Activated CD8-positive, alpha-beta T cell treated with anti-CD3 and anti-CD28 coated beads for 36 hours (primary cell): ENCODE results near the gene ARMC3. TPM values are rescaled to one million over a fixed set of nuclear protein-coding genes. Genes with fewer than 3 reads are reported as not detected.

ENCODE experiments used
- ATAC-seq: fragments of 200-7000 bp; cut with Tn5 transposase; one replicate; pipeline ENCODE4 v1.10.0; 2021; ENCODE audit warnings: mild to moderate bottlenecking, moderate library complexity
- CTCF ChIA-PET: fragments of 350-600 bp; sonication (Branson Sonifier 250); formaldehyde crosslinking; loops from one replicate; lab custom pipeline; 2021; ENCODE audit warnings: antibody characterized with exemption; lab: Charles Lee
- POLR2A ChIA-PET: fragments of 350-600 bp; sonication (Branson Sonifier 250); formaldehyde crosslinking; loops from one replicate; lab custom pipeline; 2021; ENCODE audit warnings: antibody characterized with exemption; lab: Charles Lee
- DNase-seq: peaks from one replicate; pipeline ENCODE4 v3.0.0-alpha.2; 2020
- H3K27ac Mint-ChIP-seq: one replicate; pipeline ENCODE4 v1.8.0; 2021; ENCODE audit warnings: mild to moderate bottlenecking, mixed read lengths
- H3K27me3 Mint-ChIP-seq: one replicate; pipeline ENCODE4 v1.8.0; 2021; ENCODE audit warnings: mixed read lengths
- H3K36me3 Mint-ChIP-seq: one replicate; pipeline ENCODE4 v1.8.0; 2021; ENCODE audit warnings: low read depth, mixed read lengths
- H3K4me1 Mint-ChIP-seq: one replicate; pipeline ENCODE4 v1.8.0; 2021; ENCODE audit warnings: low read depth, mixed read lengths
- H3K4me3 Mint-ChIP-seq: one replicate; pipeline ENCODE4 v1.8.0; 2021; ENCODE audit warnings: mild to moderate bottlenecking, moderate library complexity, mixed read lengths
- H3K9me3 Mint-ChIP-seq: one replicate; pipeline ENCODE4 v1.8.0; 2021; ENCODE audit warnings: mixed read lengths
- intact Hi-C: fragments of 100-400 bp; cut with micrococcal nuclease; formaldehyde crosslinking; loops from one replicate; pipeline ENCODE4 v1.10.0; 2022
- total RNA-seq, 2 experiments: library from RNA; stranded (reverse); gene quantifications; one replicate each; pipeline ENCODE4 v1.2.3, GENCODE V29; 2021
- TF ChIP-seq, protein P1 (sequence below): fragments of 200-600 bp; IDR thresholded peaks from one replicate; pipeline ENCODE4 v1.8.0; 2022; ENCODE audit warnings: antibody characterized with exemption, mild to moderate bottlenecking

The ARMC3 gene
- total RNA-seq, 2 experiments from 2014 or later, result not detected

DNA sequence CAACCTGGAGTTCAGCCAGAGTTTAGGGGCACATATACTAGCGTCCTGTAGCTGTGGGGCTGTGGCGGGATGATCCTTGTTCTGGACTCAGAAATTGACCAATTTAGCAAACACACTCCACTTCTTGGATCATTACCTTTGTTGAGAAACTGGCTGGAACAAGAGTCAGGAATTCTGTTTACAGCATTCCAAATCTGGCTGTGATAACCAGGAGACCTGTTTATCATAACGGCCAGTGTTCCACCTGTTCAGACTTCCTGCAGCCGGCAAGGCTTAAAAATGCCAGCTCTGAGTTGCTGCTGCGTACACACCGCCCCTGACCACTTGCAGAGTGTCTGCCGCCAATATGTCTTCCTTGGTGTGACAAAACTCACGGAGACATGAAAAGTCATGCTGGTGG lies 64.8 kb downstream of the ARMC3 start:
- TF ChIP-seq, protein P1, sequence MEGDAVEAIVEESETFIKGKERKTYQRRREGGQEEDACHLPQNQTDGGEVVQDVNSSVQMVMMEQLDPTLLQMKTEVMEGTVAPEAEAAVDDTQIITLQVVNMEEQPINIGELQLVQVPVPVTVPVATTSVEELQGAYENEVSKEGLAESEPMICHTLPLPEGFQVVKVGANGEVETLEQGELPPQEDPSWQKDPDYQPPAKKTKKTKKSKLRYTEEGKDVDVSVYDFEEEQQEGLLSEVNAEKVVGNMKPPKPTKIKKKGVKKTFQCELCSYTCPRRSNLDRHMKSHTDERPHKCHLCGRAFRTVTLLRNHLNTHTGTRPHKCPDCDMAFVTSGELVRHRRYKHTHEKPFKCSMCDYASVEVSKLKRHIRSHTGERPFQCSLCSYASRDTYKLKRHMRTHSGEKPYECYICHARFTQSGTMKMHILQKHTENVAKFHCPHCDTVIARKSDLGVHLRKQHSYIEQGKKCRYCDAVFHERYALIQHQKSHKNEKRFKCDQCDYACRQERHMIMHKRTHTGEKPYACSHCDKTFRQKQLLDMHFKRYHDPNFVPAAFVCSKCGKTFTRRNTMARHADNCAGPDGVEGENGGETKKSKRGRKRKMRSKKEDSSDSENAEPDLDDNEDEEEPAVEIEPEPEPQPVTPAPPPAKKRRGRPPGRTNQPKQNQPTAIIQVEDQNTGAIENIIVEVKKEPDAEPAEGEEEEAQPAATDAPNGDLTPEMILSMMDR, result no peak
- H3K9me3 Mint-ChIP-seq, result no peaks in the 10 kb centered on the region
- no peaks in the 10 kb centered on the region for H3K36me3 Mint-ChIP-seq
- H3K4me3 Mint-ChIP-seq, result no peak overlapping the region
- POLR2A ChIA-PET, result no interaction called here
- CTCF ChIA-PET, result interaction anchor here (1.4 kb wide), 1 partner anchor 981 kb away, joined by 3 read pairs; no protein-coding TSS in a partner anchor
- H3K4me1 Mint-ChIP-seq, result peaks cover 16% of the 10 kb centered on the region
- intact Hi-C loops, result loop anchor here (5.0 kb wide), 1 partner anchor 75 kb away; no protein-coding TSS in a partner anchor
- peaks cover 2% of the 10 kb centered on the region for H3K27me3 Mint-ChIP-seq
- ATAC-seq (no peak), DNase-seq (no peak)
- H3K27ac Mint-ChIP-seq, result no peak overlapping the region

DNA sequence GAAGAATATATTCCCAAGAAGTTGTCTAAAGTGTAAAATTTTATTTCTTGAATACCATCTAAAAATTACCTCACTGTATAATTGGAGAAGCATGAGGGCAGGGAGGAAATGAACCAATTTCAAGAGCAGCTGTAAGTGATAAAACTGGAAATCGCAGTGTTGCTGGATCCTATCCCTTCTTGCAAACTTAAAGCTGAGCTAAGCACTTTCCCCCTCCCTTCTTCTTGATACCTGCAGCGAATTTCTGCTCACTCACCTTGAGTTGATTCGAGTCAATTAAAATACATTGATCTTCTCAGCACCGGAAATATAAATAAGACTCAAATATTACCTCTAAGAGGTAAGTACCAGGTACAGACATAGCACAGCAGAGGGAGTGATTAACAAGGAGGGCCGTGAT lies 65.5 kb downstream of the ARMC3 start:
- H3K36me3 Mint-ChIP-seq, result no peaks in the 10 kb centered on the region
- H3K4me1 Mint-ChIP-seq, result peaks cover 14% of the 10 kb centered on the region
- no peak overlapping the region for H3K4me3 Mint-ChIP-seq
- peaks cover 4% of the 10 kb centered on the region for H3K27me3 Mint-ChIP-seq
- H3K27ac Mint-ChIP-seq, result no peak overlapping the region
- POLR2A ChIA-PET, result no interaction called here
- DNase-seq (no peak), ATAC-seq (no peak)
- TF ChIP-seq, protein P1, result no peak
- H3K9me3 Mint-ChIP-seq, result no peaks in the 10 kb centered on the region
- CTCF ChIA-PET, result interaction anchor here (1.4 kb wide), 1 partner anchor 982 kb away, joined by 3 read pairs; no protein-coding TSS in a partner anchor
- intact Hi-C loops, result loop anchor here (5.0 kb wide), 1 partner anchor 74 kb away; no protein-coding TSS in a partner anchor

DNA sequence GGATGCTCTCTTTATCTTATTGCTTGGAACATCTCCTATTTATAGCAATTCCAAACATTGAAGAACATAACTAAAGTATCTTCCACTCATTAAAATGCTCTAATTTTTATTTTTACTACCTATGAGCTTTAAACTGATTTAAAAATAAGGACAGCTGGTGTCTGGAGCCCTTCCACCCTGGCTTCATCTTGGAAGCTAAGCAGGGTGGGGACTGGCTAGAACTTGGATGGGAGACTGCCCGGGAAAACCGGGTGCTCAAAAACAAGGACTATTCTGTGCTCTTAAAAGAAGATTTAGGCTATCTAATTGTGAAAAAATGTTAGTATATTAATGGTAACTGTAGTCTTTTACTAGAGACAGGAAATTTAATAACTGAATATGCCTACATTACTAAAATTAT lies 69.2 kb downstream of the ARMC3 start:
- Mint-ChIP-seq H3K27me3 (peaks cover 10% of the 10 kb centered on the region), H3K4me1 (peaks cover 2% of the 10 kb centered on the region), H3K36me3 (no peaks in the 10 kb centered on the region), H3K4me3 (no peak overlapping the region), H3K9me3 (no peaks in the 10 kb centered on the region), H3K27ac (no peak overlapping the region)
- ATAC-seq (no peak), DNase-seq (no peak)
- TF ChIP-seq, protein P1, result no peak
- POLR2A ChIA-PET, result interaction anchor here (0.5 to 0.6 kb wide), 2 partner anchors 1154 to 1615 kb away, joined by 3 to 5 read pairs; no protein-coding TSS in a partner anchor
- CTCF ChIA-PET, result interaction anchor here (1.5 kb wide), 1 partner anchor 8 kb away, joined by 3 read pairs; no protein-coding TSS in a partner anchor
- intact Hi-C loops, result no loop called here

DNA sequence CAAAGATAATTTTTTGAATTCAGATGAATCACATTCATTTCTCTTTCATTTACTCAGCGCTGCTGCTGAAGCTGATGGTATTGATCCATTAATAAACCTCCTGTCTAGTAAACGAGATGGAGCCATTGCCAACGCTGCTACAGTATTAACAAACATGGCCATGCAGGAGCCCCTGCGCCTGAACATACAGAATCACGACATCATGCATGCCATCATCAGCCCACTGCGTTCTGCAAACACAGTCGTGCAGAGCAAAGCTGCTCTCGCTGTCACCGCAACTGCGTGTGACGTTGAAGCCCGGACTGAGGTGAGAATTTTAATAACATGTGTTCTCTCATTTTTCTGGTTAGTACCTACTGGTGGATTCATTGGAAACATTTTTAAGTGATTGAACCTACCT lies 70.2 kb downstream of the ARMC3 start:
- H3K4me3 Mint-ChIP-seq, result no peak overlapping the region
- DNase-seq (no peak), ATAC-seq (no peak)
- POLR2A ChIA-PET, result no interaction called here
- no peaks in the 10 kb centered on the region for H3K9me3 Mint-ChIP-seq
- peaks cover 12% of the 10 kb centered on the region for H3K27me3 Mint-ChIP-seq
- CTCF ChIA-PET, result interaction anchor here (1.2 to 1.5 kb wide), 3 partner anchors 9 to 94 kb away, joined by 3 to 4 read pairs (median 3); no protein-coding TSS in a partner anchor
- H3K27ac Mint-ChIP-seq, result no peak overlapping the region
- TF ChIP-seq, protein P1, result no peak
- H3K36me3 Mint-ChIP-seq, result no peaks in the 10 kb centered on the region
- intact Hi-C loops, result no loop called here
- H3K4me1 Mint-ChIP-seq, result no peaks in the 10 kb centered on the region

DNA sequence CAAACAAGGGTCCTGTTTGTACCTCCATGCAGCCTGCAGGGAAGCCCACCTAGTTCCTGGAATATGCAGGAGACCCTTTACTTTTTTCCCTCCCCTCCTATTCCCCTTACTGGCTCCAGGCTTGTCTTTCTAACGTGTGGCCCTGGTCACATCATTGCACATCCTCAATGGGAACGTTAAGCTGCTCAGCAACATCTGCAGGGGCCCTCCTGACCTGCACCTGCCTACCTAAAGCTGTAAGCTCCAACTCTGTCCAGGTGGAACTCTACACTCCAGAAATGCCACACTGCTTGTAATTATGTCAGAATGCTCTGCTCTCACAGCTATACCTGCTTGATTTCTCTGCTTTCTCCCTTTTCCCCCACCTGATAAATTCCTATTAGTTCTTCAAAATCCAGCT lies 72.1 kb downstream of the ARMC3 start:
- H3K4me1 Mint-ChIP-seq, result no peaks in the 10 kb centered on the region
- intact Hi-C loops, result no loop called here
- no peaks in the 10 kb centered on the region for H3K9me3 Mint-ChIP-seq
- peaks cover 15% of the 10 kb centered on the region for H3K27me3 Mint-ChIP-seq
- ATAC-seq (no peak), DNase-seq (no peak)
- ChIA-PET POLR2A (interaction anchor here (0.6 kb wide), 1 partner anchor 1589 kb away, joined by 3 read pairs; no protein-coding TSS in a partner anchor), CTCF (interaction anchor here (0.9 to 2.2 kb wide), 2 partner anchors 11 to 13 kb away, joined by 3 to 8 read pairs; no protein-coding TSS in a partner anchor)
- H3K27ac Mint-ChIP-seq, result no peak overlapping the region
- TF ChIP-seq, protein P1, result no peak
- H3K36me3 Mint-ChIP-seq, result no peaks in the 10 kb centered on the region
- no peak overlapping the region for H3K4me3 Mint-ChIP-seq
